ENCODE measurements around the gene FAN1. TPM values are rescaled to one million over a fixed set of nuclear protein-coding genes. Genes with fewer than 3 reads are reported as not detected.
A peak's percentile ranks its signal among the peaks of the same experiment; 100 is the strongest.
"Not testable (repeated sequence)": the region's sequence is repeated elsewhere in the genome, so short reads cannot be mapped to it uniquely, and the experiment has no call there.

Gene FAN1
- total RNA-seq, 1 experiment from 2014 or later = 43.1 TPM

DNA sequence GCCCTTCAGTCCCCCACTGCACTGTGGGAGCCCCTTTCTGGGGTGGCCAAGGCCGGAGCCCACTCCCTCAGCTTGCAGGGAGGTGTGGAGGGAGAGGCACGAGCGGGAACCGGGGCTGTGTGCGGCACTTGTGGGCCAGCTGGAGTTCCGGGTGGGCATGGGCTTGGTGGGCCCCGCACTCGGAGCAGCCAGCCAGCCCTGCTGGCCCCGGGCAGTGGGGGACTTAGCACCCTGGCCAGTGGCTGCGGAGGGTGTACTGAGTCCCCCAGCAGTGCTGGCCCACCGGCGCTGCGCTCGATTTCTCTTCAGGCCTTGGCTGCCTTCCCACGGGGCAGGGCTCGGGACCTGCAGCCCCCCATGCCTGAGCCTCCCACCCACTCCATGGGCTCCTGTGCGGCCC lies 20.0 kb upstream of the FAN1 start:
- not testable (repeated sequence) for H3K27ac ChIP-seq (ENCODE audit: low read length); H3K4me1 ChIP-seq (ENCODE audit: low read length); H2AFZ ChIP-seq (ENCODE audit: low read length)

DNA sequence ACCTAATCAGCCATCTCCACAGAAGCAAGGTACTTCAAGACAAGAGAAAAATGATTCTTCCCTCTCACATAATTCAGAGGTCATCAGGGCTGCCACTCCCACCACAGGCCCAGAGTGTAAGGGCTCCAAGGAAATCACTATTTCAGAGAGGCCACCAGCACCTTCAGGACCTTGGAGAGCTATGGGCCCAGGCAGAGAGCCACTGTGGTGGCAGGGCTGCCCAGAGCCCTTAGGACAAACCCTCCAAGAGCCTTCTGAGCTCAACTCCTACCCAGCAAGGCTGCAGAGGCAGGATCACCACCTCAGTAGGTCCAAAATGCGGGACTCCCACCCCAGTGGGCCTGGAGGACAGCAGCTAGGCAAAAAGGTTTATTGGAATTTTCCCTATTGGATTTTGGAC lies 17.9 kb upstream of the FAN1 start:
- DNase-seq = no peak
- Histone ChIP-seq H3K9ac (ENCODE audit: low read length) (no peak overlapping the region), H3K9me3 (ENCODE audit: low read length) (no peaks in the 10 kb centered on the region), H4K20me1 (ENCODE audit: insufficient read depth, low read depth, low read length) (no peaks in the 10 kb centered on the region), H3K36me3 (ENCODE audit: insufficient read depth, low read length) (0 out of 2 replicates have a peak, but pooled peaks cover 2% of the 10 kb centered on the region), H3K79me2 (ENCODE audit: low read length) (peaks cover 46% of the 10 kb centered on the region), H3K9me2 (replicated peaks; ENCODE audit: insufficient read depth, low read length) (no peaks in the 10 kb centered on the region), H2AFZ (ENCODE audit: low read length) (no peak overlapping the region), H3K27ac (ENCODE audit: low read length) (no peak overlapping the region), H3K27me3 (ENCODE audit: low read length) (no peaks in the 10 kb centered on the region), H3K4me1 (ENCODE audit: low read length) (no peaks in the 10 kb centered on the region), H3K4me2 (ENCODE audit: low read depth, low read length, poor library complexity, severe bottlenecking) (no peak overlapping the region), H3K4me3 (ENCODE audit: low read length) (no peak overlapping the region)

More for the DNA sequence above, 20.0 kb upstream of the FAN1 start:
- H3K9ac ChIP-seq (ENCODE audit: low read length); H3K4me3 ChIP-seq (ENCODE audit: low read length); H3K4me2 ChIP-seq (ENCODE audit: low read depth, low read length, poor library complexity, severe bottlenecking); H3K27me3 ChIP-seq (ENCODE audit: low read length); H3K9me2 ChIP-seq (replicated peaks; ENCODE audit: insufficient read depth, low read length); H4K20me1 ChIP-seq (ENCODE audit: insufficient read depth, low read depth, low read length); DNase-seq; H3K9me3 ChIP-seq (ENCODE audit: low read length): not testable (repeated sequence)
- Histone ChIP-seq H3K79me2 (ENCODE audit: low read length) (peaks cover 52% of the 10 kb centered on the region), H3K36me3 (ENCODE audit: insufficient read depth, low read length) (peaks cover 18% of the 10 kb centered on the region)

DNA sequence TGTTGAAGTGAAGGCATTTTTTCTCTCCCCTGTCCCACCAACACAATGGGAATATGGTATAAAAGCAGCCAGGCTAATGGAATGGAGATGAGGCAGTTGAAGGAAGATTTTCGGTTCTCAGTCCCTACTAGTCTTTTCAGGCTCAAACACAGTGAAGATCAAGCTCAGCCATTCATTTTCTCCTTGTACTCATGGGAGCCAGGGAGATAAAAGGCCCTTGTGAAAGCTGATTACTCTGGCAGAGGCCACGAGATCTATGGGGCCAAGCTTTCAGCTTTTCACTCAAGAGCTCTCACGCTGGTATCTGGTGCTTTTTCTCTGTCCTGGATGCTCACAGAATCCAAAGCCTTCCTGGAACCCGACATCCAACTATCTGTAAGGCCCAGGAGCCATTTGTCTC lies 14.5 kb upstream of the FAN1 start:
- Histone ChIP-seq H3K4me3 (ENCODE audit: low read length) (no peak overlapping the region), H3K4me1 (ENCODE audit: low read length) (no peaks in the 10 kb centered on the region), H3K27me3 (ENCODE audit: low read length) (no peaks in the 10 kb centered on the region), H4K20me1 (ENCODE audit: insufficient read depth, low read depth, low read length) (no peaks in the 10 kb centered on the region), H3K36me3 (ENCODE audit: insufficient read depth, low read length) (0 out of 2 replicates have a peak, but pooled peaks cover 2% of the 10 kb centered on the region), H3K79me2 (ENCODE audit: low read length) (peaks cover 42% of the 10 kb centered on the region), H3K9me2 (replicated peaks; ENCODE audit: insufficient read depth, low read length) (no peaks in the 10 kb centered on the region), H3K27ac (ENCODE audit: low read length) (no peak overlapping the region), H2AFZ (ENCODE audit: low read length) (no peak overlapping the region), H3K4me2 (ENCODE audit: low read depth, low read length, poor library complexity, severe bottlenecking) (no peak overlapping the region), H3K9me3 (ENCODE audit: low read length) (no peaks in the 10 kb centered on the region), H3K9ac (ENCODE audit: low read length) (no peak overlapping the region)
- DNase-seq = no peak

DNA sequence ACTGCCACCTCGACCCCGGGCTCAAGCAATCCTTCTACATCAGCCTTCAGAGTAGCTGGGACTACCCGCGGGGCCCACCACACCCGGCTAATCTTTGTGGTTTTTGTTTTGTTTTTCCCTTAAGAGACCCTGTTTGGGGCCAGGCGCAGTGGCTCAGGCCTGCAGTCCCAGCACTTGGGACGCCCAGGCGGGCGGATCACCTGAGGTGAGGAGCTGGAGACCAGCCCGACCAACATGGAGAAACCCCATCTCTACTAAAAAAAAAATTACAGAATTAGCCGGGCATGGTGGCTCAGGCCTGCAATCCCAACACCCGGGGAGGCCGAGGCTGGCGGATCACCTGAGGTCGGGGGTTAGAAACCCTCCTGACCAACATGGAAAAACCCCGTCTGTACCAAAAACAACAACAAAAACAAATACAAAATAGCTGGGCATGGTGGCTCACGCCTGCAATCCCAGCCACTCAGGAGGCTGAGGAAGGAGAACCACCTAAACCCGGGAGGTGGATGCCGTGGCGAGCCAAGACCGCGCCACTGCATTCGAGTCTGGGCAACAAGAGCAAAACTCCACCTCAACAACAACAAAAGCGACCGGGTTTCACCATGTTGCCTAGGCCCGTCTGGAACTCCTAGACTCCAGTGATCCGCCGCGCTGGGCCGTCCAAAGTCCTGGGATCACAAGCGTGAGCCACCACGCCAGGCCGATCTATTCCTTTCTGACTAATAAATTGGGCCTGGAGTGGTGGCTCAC lies 8.1 kb upstream of the FAN1 start:
- no peaks in the 10 kb centered on the region for H3K9me2 ChIP-seq (replicated peaks; ENCODE audit: insufficient read depth, low read length)
- H3K9ac ChIP-seq (ENCODE audit: low read length) = no peak overlapping the region
- H3K27me3 ChIP-seq (ENCODE audit: low read length) = no peaks in the 10 kb centered on the region
- DNase-seq = no peak
- peaks cover 11% of the 10 kb centered on the region; the same call in 1 of the 2 replicates for H3K79me2 ChIP-seq (ENCODE audit: low read length)
- no peak overlapping the region for H3K27ac ChIP-seq (ENCODE audit: low read length)
- no peak overlapping the region for H2AFZ ChIP-seq (ENCODE audit: low read length)
- no peaks in the 10 kb centered on the region for H4K20me1 ChIP-seq (ENCODE audit: insufficient read depth, low read depth, low read length)
- no peaks in the 10 kb centered on the region for H3K9me3 ChIP-seq (ENCODE audit: low read length)
- H3K4me2 ChIP-seq (ENCODE audit: low read depth, low read length, poor library complexity, severe bottlenecking) = no peak overlapping the region
- H3K4me3 ChIP-seq (ENCODE audit: low read length) = no peak overlapping the region
- H3K4me1 ChIP-seq (ENCODE audit: low read length) = no peaks in the 10 kb centered on the region
- no peaks in the 10 kb centered on the region for H3K36me3 ChIP-seq (ENCODE audit: insufficient read depth, low read length)

DNA sequence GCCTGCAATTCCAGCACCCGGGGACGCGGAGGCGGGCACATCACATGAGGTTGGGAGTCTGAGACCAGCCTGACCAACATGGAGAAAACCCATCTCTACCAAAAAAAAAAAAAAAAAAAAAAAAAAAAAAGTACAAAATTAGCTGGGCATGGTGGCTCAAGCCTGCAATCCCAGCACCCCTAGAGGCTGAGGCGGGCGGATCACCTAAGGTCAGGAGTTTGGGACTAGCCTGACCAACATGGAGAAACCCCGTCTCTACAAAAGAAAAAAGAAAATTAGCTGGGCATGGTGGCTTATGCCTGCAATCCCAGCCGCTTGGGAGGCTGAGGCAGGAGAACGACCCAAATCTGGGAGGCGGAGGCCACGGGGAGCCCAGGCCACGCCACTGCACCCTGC lies 7.5 kb upstream of the FAN1 start:
- H2AFZ ChIP-seq (ENCODE audit: low read length) = no peak overlapping the region

DNA sequence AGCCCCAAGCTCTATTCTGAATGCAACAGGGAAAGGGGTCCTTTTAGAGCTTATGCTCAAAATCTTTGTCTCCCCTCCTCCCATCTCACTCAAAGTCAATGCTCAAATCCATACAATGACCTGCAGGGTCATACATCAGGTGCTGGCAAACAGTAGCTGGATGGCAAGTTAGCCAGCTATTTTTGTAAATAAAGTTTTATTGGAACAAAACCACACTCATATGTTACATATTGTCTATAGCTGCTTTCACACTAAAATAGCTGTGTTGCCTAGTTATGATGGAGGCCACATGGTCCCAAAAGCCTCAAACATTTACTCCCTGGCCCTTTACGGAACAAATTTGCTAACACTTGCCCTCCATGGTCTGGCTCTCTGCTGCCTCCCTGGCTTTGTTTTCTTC lies 1.8 kb upstream of the FAN1 start:
- no peaks in the 10 kb centered on the region for H4K20me1 ChIP-seq (ENCODE audit: insufficient read depth, low read depth, low read length)
- no peak overlapping the region for H3K4me3 ChIP-seq (ENCODE audit: low read length)
- H3K27ac ChIP-seq (ENCODE audit: low read length) = no peak overlapping the region
- no peak overlapping the region for H3K9ac ChIP-seq (ENCODE audit: low read length)
- peaks cover 5% of the 10 kb centered on the region for H3K4me1 ChIP-seq (ENCODE audit: low read length)
- no peaks in the 10 kb centered on the region for H3K27me3 ChIP-seq (ENCODE audit: low read length)
- peaks cover 11% of the 10 kb centered on the region; the same call in 1 of the 2 replicates for H3K36me3 ChIP-seq (ENCODE audit: insufficient read depth, low read length)
- peaks cover 3% of the 10 kb centered on the region; the same call in 1 of the 2 replicates for H3K79me2 ChIP-seq (ENCODE audit: low read length)
- H2AFZ ChIP-seq (ENCODE audit: low read length) = no peak overlapping the region
- no peak for DNase-seq
- no peak overlapping the region for H3K4me2 ChIP-seq (ENCODE audit: low read depth, low read length, poor library complexity, severe bottlenecking)
- no peaks in the 10 kb centered on the region for H3K9me2 ChIP-seq (replicated peaks; ENCODE audit: insufficient read depth, low read length)
- no peaks in the 10 kb centered on the region for H3K9me3 ChIP-seq (ENCODE audit: low read length)

More for the DNA sequence above, 7.5 kb upstream of the FAN1 start:
- Histone ChIP-seq H3K9ac (ENCODE audit: low read length) (no peak overlapping the region), H3K9me2 (replicated peaks; ENCODE audit: insufficient read depth, low read length) (no peaks in the 10 kb centered on the region), H3K4me2 (ENCODE audit: low read depth, low read length, poor library complexity, severe bottlenecking) (no peak overlapping the region), H3K36me3 (ENCODE audit: insufficient read depth, low read length) (0 out of 2 replicates have a peak, but pooled peaks cover 3% of the 10 kb centered on the region), H3K9me3 (ENCODE audit: low read length) (no peaks in the 10 kb centered on the region), H3K4me1 (ENCODE audit: low read length) (no peaks in the 10 kb centered on the region), H3K27ac (ENCODE audit: low read length) (no peak overlapping the region), H3K4me3 (ENCODE audit: low read length) (no peak overlapping the region), H3K79me2 (ENCODE audit: low read length) (peaks cover 6% of the 10 kb centered on the region; the same call in 1 of the 2 replicates), H3K27me3 (ENCODE audit: low read length) (no peaks in the 10 kb centered on the region), H4K20me1 (ENCODE audit: insufficient read depth, low read depth, low read length) (no peaks in the 10 kb centered on the region)
- DNase-seq = no peak

DNA sequence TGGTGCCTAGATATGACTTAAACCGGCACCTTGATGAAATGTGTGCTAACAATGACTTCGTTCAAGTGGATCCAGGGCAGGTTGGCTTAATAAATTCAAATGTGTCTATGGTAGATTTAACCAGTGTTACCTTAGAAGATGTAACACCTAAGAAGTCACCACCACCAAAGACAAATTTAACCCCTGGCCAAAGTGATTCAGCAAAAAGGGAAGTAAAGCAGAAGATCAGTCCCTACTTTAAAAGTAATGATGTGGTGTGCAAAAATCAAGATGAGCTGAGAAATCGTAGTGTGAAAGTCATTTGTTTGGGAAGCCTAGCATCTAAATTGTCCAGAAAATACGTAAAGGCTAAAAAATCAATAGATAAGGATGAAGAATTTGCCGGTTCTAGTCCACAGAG lies 1.1 kb downstream of the FAN1 start:
- no peak overlapping the region for H3K27ac ChIP-seq (ENCODE audit: low read length)
- no peak overlapping the region for H3K4me3 ChIP-seq (ENCODE audit: low read length)
- no peaks in the 10 kb centered on the region for H3K9me2 ChIP-seq (replicated peaks; ENCODE audit: insufficient read depth, low read length)
- no peak overlapping the region for H3K9ac ChIP-seq (ENCODE audit: low read length)
- peak overlapping the region; percentile 68 for H3K4me2 ChIP-seq (ENCODE audit: low read depth, low read length, poor library complexity, severe bottlenecking)
- no peaks in the 10 kb centered on the region for H4K20me1 ChIP-seq (ENCODE audit: insufficient read depth, low read depth, low read length)
- H2AFZ ChIP-seq (ENCODE audit: low read length) = no peak overlapping the region
- peaks cover 14% of the 10 kb centered on the region; the same call in 1 of the 2 replicates for H3K36me3 ChIP-seq (ENCODE audit: insufficient read depth, low read length)
- H3K79me2 ChIP-seq (ENCODE audit: low read length) = no peaks in the 10 kb centered on the region; the same call in 1 of the 2 replicates
- no peaks in the 10 kb centered on the region for H3K9me3 ChIP-seq (ENCODE audit: low read length)
- DNase-seq = no peak
- H3K4me1 ChIP-seq (ENCODE audit: low read length) = peaks cover 5% of the 10 kb centered on the region
- H3K27me3 ChIP-seq (ENCODE audit: low read length) = no peaks in the 10 kb centered on the region

DNA sequence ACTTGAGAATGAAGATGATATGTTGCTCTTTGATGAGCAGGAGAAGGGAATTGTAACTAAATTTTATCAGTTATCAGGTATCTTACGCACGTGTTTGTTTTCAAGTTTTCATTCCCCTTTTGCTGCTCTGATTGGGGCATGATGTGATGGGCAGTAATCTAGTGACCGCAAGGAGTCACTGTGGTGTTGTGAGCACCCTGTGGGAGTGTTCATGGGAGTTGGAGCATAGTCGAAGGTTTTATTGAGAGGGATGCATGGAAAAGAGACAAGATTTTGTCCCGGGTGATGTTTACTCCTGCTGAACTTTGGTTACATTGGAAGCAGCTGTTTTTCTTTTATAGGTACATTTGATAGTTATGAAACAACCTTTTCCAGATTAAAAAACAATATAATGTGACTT lies 2.1 kb downstream of the FAN1 start:
- Histone ChIP-seq H4K20me1 (ENCODE audit: insufficient read depth, low read depth, low read length) (no peaks in the 10 kb centered on the region), H3K4me3 (ENCODE audit: low read length) (no peak overlapping the region), H3K27ac (ENCODE audit: low read length) (no peak overlapping the region), H3K9me3 (ENCODE audit: low read length) (no peaks in the 10 kb centered on the region), H3K36me3 (ENCODE audit: insufficient read depth, low read length) (peaks cover 20% of the 10 kb centered on the region; the same call in 1 of the 2 replicates), H3K79me2 (ENCODE audit: low read length) (no peaks in the 10 kb centered on the region; the same call in 1 of the 2 replicates), H3K9ac (ENCODE audit: low read length) (no peak overlapping the region), H3K4me1 (ENCODE audit: low read length) (peaks cover 5% of the 10 kb centered on the region), H3K4me2 (ENCODE audit: low read depth, low read length, poor library complexity, severe bottlenecking) (no peak overlapping the region), H3K27me3 (ENCODE audit: low read length) (no peaks in the 10 kb centered on the region), H3K9me2 (replicated peaks; ENCODE audit: insufficient read depth, low read length) (no peaks in the 10 kb centered on the region), H2AFZ (ENCODE audit: low read length) (no peak overlapping the region)
- no peak for DNase-seq
